PC-9 (cell line): ENCODE measurements around the gene PYGB.

ENCODE experiments used
- CTCF ChIP-seq: fragments of 200-600 bp; sonication (generic); conservative IDR thresholded peaks from 2 replicates; pipeline ENCODE4 v1.6.1; 2017; ENCODE audit warnings: mixed run types, antibody characterized with exemption, mild to moderate bottlenecking, moderate library complexity
- EZH2 ChIP-seq: fragments of 200-600 bp; sonication (generic); IDR thresholded peaks from 2 replicates; pipeline ENCODE4 v1.8.0; 2017; ENCODE audit warnings: antibody characterized with exemption, low read depth

GRCh38 chr20:25269057-25269832 is 21.4 kb downstream of the PYGB start:
- TF ChIP-seq CTCF (no peak), EZH2 (no peak)
